Measurements from ENCODE around the gene SMAD6. TPM values are rescaled to one million over a fixed set of nuclear protein-coding genes. Genes with fewer than 3 reads are reported as not detected.

SMAD6 gene
- total and polyA plus RNA-seq, 10 of the 15 experiments (the other 5 are each of a cell fraction or from before 2014, with no cell fraction given): under 0.01 to 0.10 (median 0.03) TPM; not detected in 7

DNA sequence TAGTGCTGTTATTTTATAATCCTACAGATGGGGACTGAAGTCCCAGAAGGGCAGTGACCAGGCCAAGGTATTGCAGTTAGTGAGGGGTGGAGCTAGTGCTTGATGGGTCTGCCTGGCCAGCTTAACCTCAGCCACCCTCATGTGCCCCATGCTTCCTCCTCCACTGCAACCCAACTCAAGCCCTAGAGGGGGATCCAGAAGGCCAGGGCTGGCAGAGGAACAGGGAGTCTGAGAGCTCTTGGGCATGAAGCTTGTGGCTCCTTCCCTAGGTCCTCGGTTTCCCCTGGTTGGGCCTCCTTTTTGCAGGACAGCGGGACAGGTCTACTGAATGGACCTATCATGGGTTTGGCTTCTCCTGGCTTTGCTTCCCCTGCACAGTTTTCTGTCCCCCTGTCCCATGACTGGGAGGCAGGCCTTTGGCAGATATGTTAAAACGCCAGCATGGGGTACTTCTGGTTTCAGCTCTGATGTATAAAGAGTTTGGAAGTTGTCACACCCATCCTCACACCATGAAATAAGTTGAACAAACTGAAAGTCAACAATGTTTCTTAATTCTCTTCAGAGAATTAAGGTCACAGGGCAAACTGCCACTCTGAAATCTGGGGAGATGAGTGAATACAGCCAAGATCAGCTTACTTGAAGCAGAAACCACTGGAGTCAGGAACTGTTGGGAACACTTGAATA is 103.3 kb downstream of the SMAD6 start:
- ChIA-PET CTCF (interaction anchor here (1.1 kb wide), 1 partner anchor 9 kb away, joined by 3 read pairs; no protein-coding TSS in a partner anchor), RAD21 (ENCODE audit: unreplicated experiment) (no interaction called here), SMC1A (ENCODE audit: uncharacterized antibody, unreplicated experiment) (no interaction called here), POLR2A (no interaction called here)
- in situ Hi-C loops (cut with MboI) (no loop called here), intact Hi-C loops (cut with micrococcal nuclease; ENCODE audit: unreplicated experiment) (no loop called here)
- H3K79me2 ChIP-seq (ENCODE audit: control insufficient read depth, insufficient read depth, low read length): no peaks in the 10 kb centered on the region
- no peak overlapping the region for H3K4me3 ChIP-seq
- H2AFZ ChIP-seq (ENCODE audit: control insufficient read depth, low read depth, low read length): no peak overlapping the region
- BruUV-seq (replicated peaks): no TSS peak
- no peak for DNase-seq (ENCODE audit: low read depth, low spot score)
- H4K20me1 ChIP-seq (ENCODE audit: control insufficient read depth, insufficient read depth): no peaks in the 10 kb centered on the region
- H3K4me1 ChIP-seq (ENCODE audit: control insufficient read depth, insufficient read depth, low read length): no peaks in the 10 kb centered on the region
- H3K36me3 ChIP-seq (ENCODE audit: control insufficient read depth in 2 of 2, insufficient read depth in 2 of 2, low read length in 1 of 2): no peaks in the 10 kb centered on the region
- peaks cover 0 to 1% of the 10 kb centered on the region in 2 experiments; a peak in 2 of 4 replicates for H3K27me3 ChIP-seq (replicated peaks in 1 of 2; ENCODE audit: control insufficient read depth in 2 of 2, insufficient read depth in 2 of 2, low read length in 1 of 2)
- FAIRE-seq: no peak
- no peak overlapping the region for H3K9ac ChIP-seq (ENCODE audit: control insufficient read depth, insufficient read depth, low read length)
- no peaks in the 10 kb centered on the region for H3K9me3 ChIP-seq (replicated peaks; ENCODE audit: control insufficient read depth, insufficient read depth, low read length)
- 6% methylated on average over 3 of the region's 3 CpGs for WGBS (ENCODE audit: insufficient coverage, insufficient replicate concordance, low lambda C conversion rate, missing lambda C conversion rate)
- H3K4me2 ChIP-seq (ENCODE audit: control insufficient read depth, insufficient read depth): no peak overlapping the region
- TF ChIP-seq, protein P1, sequence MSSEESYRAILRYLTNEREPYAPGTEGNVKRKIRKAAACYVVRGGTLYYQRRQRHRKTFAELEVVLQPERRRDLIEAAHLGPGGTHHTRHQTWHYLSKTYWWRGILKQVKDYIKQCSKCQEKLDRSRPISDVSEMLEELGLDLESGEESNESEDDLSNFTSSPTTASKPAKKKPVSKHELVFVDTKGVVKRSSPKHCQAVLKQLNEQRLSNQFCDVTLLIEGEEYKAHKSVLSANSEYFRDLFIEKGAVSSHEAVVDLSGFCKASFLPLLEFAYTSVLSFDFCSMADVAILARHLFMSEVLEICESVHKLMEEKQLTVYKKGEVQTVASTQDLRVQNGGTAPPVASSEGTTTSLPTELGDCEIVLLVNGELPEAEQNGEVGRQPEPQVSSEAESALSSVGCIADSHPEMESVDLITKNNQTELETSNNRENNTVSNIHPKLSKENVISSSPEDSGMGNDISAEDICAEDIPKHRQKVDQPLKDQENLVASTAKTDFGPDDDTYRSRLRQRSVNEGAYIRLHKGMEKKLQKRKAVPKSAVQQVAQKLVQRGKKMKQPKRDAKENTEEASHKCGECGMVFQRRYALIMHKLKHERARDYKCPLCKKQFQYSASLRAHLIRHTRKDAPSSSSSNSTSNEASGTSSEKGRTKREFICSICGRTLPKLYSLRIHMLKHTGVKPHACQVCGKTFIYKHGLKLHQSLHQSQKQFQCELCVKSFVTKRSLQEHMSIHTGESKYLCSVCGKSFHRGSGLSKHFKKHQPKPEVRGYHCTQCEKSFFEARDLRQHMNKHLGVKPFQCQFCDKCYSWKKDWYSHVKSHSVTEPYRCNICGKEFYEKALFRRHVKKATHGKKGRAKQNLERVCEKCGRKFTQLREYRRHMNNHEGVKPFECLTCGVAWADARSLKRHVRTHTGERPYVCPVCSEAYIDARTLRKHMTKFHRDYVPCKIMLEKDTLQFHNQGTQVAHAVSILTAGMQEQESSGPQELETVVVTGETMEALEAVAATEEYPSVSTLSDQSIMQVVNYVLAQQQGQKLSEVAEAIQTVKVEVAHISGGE (CRISPR knock-in tag; IDR thresholded peaks at IDR 0.05): no peak
- H3K27ac ChIP-seq (ENCODE audit: control insufficient read depth, insufficient read depth): no peak overlapping the region
- ATAC-seq: no peak

All from GM12878 (cell line).